ENCODE measurements around the gene RAET1L.

GRCh38 chr6:150026976-150027805, 1.9 kb upstream of the RAET1L start:
- TF ChIP-seq, protein P1, sequence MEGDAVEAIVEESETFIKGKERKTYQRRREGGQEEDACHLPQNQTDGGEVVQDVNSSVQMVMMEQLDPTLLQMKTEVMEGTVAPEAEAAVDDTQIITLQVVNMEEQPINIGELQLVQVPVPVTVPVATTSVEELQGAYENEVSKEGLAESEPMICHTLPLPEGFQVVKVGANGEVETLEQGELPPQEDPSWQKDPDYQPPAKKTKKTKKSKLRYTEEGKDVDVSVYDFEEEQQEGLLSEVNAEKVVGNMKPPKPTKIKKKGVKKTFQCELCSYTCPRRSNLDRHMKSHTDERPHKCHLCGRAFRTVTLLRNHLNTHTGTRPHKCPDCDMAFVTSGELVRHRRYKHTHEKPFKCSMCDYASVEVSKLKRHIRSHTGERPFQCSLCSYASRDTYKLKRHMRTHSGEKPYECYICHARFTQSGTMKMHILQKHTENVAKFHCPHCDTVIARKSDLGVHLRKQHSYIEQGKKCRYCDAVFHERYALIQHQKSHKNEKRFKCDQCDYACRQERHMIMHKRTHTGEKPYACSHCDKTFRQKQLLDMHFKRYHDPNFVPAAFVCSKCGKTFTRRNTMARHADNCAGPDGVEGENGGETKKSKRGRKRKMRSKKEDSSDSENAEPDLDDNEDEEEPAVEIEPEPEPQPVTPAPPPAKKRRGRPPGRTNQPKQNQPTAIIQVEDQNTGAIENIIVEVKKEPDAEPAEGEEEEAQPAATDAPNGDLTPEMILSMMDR (IDR thresholded peaks at IDR 0.05), result no peak
- no peak for TF ChIP-seq ZFX (IDR thresholded peaks at IDR 0.05; ENCODE audit: borderline replicate concordance)
